Neutrophil (primary cell): ENCODE data around the gene PEX5.

ENCODE experiments used
- H3K27ac ChIP-seq: fragments of 200-600 bp; sonication (generic); 2 replicates; pipeline ENCODE4 v1.5.1; 2016; ENCODE audit warnings: mild to moderate bottlenecking, moderate library complexity
- H3K27me3 ChIP-seq: fragments of 200-600 bp; sonication (generic); 2 replicates; pipeline ENCODE4 v1.6.0; 2016; ENCODE audit warnings: mild to moderate bottlenecking
- H3K36me3 ChIP-seq: fragments of 200-600 bp; sonication (generic); 2 replicates; pipeline ENCODE4 v1.5.1; 2017
- H3K4me1 ChIP-seq, 2 experiments: fragments of 200-600 bp in 1 of 2; sonication (generic) in 1 of 2; 1 replicate in 1 of 2; 2 replicates in 1 of 2; pipeline versions ENCODE4 v1.5.1 to v1.6.1; 2013 to 2016; ENCODE audit warnings: low read depth in 1 of 2, low read length in 1 of 2, mild to moderate bottlenecking in 1 of 2, moderate library complexity in 1 of 2; ENCODE audit not compliant: control insufficient read depth in 1 of 2, insufficient read depth in 1 of 2
- H3K4me3 ChIP-seq, 2 experiments: fragments of 200-600 bp in 1 of 2; sonication (generic) in 1 of 2; 1 replicate in 1 of 2; 2 replicates in 1 of 2; pipeline ENCODE4 v1.5.1; 2013 to 2016; ENCODE audit warnings: low read depth in 1 of 2, low read length in 1 of 2, mild to moderate bottlenecking in 1 of 2, moderate library complexity in 1 of 2
- H3K9me3 ChIP-seq: fragments of 200-600 bp; sonication (generic); 2 replicates; pipeline ENCODE4 v1.5.1; 2016
- TF ChIP-seq, protein P1 (sequence below): fragments of 200-600 bp; sonication (generic); IDR thresholded peaks from 2 replicates; pipeline ENCODE4 v1.5.1; 2016; ENCODE audit warnings: antibody characterized with exemption

PEX5 gene

DNA sequence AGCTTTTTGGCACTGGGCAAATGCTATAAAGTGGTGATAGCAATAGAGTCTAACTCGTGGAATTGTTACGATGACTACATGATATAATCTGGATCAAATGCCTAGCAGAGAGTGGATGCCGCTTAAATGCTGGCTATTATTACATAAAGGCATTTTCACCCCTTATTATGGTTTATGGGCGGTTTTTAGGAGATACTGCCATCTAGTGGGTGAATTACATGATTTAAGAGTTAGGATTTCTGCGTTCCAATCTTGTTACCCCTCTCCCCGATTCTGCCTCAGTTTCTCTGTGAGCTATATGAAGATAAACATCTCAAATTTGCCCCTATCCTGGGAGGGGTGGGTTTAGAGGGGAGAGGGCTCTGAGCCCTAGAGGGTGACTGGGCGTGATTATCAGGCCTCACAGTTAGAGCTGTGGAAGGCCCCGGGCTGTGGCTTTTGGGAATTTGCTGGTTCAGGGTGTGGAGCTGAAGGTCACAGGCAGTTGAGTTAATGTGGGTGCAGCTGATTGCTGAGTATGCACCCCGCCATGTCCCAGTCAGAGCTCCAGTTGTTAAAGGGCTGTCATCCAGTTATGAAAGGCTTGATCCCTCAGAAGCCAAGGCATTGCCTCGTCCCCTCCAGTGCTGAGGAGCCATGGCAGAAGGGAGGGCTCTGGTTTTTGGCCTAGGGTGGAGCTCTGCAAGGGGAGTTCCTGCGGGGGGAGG, 44.9 kb upstream of the PEX5 start:
- H3K27me3 ChIP-seq, result no peaks in the 10 kb centered on the region
- no peaks in the 10 kb centered on the region for H3K4me1 ChIP-seq
- no peak overlapping the region for H3K27ac ChIP-seq
- H3K4me3 ChIP-seq, result no peak overlapping the region
- peaks cover 61% of the 10 kb centered on the region for H3K36me3 ChIP-seq
- TF ChIP-seq, protein P1, sequence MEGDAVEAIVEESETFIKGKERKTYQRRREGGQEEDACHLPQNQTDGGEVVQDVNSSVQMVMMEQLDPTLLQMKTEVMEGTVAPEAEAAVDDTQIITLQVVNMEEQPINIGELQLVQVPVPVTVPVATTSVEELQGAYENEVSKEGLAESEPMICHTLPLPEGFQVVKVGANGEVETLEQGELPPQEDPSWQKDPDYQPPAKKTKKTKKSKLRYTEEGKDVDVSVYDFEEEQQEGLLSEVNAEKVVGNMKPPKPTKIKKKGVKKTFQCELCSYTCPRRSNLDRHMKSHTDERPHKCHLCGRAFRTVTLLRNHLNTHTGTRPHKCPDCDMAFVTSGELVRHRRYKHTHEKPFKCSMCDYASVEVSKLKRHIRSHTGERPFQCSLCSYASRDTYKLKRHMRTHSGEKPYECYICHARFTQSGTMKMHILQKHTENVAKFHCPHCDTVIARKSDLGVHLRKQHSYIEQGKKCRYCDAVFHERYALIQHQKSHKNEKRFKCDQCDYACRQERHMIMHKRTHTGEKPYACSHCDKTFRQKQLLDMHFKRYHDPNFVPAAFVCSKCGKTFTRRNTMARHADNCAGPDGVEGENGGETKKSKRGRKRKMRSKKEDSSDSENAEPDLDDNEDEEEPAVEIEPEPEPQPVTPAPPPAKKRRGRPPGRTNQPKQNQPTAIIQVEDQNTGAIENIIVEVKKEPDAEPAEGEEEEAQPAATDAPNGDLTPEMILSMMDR, result no peak
- H3K9me3 ChIP-seq, result no peaks in the 10 kb centered on the region

DNA sequence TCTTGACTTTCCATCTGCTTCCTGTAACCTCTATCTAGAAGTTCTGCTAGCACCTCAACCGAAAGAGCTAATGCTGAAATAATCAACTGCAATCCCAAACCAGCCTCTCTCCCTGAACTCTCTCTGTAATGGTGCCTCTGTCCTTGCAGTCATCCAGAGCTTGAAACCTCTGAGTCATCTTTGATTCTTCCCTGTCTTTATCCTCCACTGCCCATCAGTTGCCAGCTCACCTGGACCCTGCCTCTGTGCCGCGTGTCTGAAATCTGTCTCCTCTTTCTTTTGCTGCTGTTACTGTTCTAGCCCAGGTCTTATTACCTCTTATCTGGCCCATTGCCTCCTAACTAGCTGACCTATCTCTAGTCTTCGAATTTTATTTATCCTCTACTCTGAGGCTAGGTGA, 43.8 kb upstream of the PEX5 start:
- no peak overlapping the region for H3K4me3 ChIP-seq
- H3K36me3 ChIP-seq, result peaks cover 66% of the 10 kb centered on the region
- H3K9me3 ChIP-seq, result no peaks in the 10 kb centered on the region
- no peaks in the 10 kb centered on the region for H3K27me3 ChIP-seq
- TF ChIP-seq, protein P1, result no peak
- H3K4me1 ChIP-seq, result no peaks in the 10 kb centered on the region
- H3K27ac ChIP-seq, result no peak overlapping the region

DNA sequence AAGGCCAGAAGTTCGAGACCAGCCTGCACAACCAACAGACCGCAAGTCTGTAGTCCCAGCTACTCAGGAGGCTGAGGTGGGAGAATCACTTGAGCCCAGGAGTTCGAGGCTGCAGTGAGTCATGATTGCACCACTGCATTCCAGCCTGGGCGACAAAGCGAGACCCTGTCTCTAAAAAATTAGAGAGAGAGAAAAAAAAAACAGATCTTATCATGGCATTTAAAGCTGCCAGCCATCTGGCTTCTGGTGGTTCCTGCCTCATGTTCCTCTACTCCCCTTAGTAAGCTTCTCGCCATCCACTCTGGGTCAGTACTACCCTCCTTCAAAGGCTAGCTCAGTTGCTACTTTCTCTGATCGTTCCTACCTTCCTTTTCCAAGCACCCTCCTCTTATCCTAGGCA, 43.3 kb upstream of the PEX5 start:
- Histone ChIP-seq H3K9me3 (no peaks in the 10 kb centered on the region), H3K36me3 (peaks cover 68% of the 10 kb centered on the region)

DNA sequence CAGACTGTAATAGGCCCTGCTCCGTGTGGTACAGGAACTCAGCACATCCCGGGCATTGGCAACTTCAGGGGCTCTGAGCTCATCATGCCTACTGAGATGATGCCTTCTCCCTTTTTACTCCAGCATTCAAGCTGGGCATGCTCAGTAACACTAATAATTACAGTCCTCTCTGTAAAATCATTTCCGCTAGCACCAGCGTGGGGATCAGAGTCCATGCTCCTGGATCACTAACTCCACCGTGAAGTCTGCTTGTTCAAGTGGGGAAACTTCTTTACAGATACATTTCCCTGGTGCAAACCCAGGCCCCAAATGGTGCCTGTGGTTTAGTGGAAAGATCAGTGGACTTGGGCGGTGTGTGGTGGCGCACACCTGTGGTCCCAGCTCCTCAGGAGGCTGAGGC, 42.6 kb upstream of the PEX5 start:
- H3K36me3 ChIP-seq, result peaks cover 67% of the 10 kb centered on the region
- TF ChIP-seq, protein P1, result no peak

More for the DNA sequence above, 43.3 kb upstream of the PEX5 start:
- TF ChIP-seq, protein P1, result no peak
- no peak overlapping the region for H3K27ac ChIP-seq
- no peaks in the 10 kb centered on the region for H3K27me3 ChIP-seq
- H3K4me3 ChIP-seq, result no peak overlapping the region
- H3K4me1 ChIP-seq, result no peaks in the 10 kb centered on the region

DNA sequence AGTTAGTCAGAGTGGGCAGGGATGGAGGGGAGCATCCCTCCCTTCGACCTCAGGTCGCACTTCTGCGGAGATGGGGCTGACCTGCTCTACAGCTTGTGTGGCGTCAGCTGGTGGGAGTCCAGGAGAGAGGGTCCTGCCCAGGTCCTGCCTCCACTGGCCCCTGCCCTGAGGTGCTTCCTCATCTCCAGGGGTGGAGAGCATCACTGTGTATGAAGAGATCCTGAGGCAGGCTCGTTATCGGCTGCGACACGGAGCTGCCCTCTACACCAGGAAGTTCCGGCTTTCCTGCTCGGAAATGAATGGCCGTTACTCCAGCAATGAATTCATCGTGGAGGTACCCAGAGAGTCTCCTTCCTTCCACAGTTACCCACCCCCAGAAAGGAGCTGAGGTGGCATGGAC, 39.1 kb upstream of the PEX5 start:
- TF ChIP-seq, protein P1, result no peak
- Histone ChIP-seq H3K27ac (no peak overlapping the region), H3K36me3 (peaks cover 70% of the 10 kb centered on the region), H3K27me3 (no peaks in the 10 kb centered on the region), H3K4me1 (peaks cover 6 to 11% of the 10 kb centered on the region in 2 experiments), H3K4me3 (no peak overlapping the region), H3K9me3 (no peaks in the 10 kb centered on the region)

More for the DNA sequence above, 42.6 kb upstream of the PEX5 start:
- no peaks in the 10 kb centered on the region for H3K9me3 ChIP-seq
- H3K27ac ChIP-seq, result no peak overlapping the region
- H3K4me1 ChIP-seq, result no peaks in the 10 kb centered on the region
- no peak overlapping the region for H3K4me3 ChIP-seq
- H3K27me3 ChIP-seq, result no peaks in the 10 kb centered on the region
